Astrocyte (in vitro differentiated cells and primary cell): ENCODE results near the gene SLC9C1.

Experiments
- CTCF ChIP-seq: IDR thresholded peaks from 2 replicates; pipeline ENCODE4 v1.5.1; 2011; ENCODE audit warnings: low read depth, mild to moderate bottlenecking, inconsistent platforms, low read length, moderate library complexity; ENCODE audit not compliant: insufficient read depth
- EZH2 ChIP-seq: IDR thresholded peaks from 2 replicates; pipeline ENCODE4 v1.6.1; 2012; ENCODE audit warnings: mild to moderate bottlenecking, low read length, inconsistent platforms; ENCODE audit not compliant: insufficient read depth

GRCh38 chr3:112137781-112138180, 156.2 kb downstream of the SLC9C1 start:
- no peak for TF ChIP-seq CTCF
- TF ChIP-seq EZH2 = no peak
